Ascending aorta (tissue), 2 donors: ENCODE results near the gene TEAD4. TPM values are rescaled to one million over a fixed set of nuclear protein-coding genes. Genes with fewer than 3 reads are reported as not detected.
A peak's percentile ranks its signal among the peaks of the same experiment; 100 is the strongest.

Source experiments
- DNase-seq, 2 donors: peaks; one replicate each; pipeline ENCODE4 v3.0.0-alpha.2; 2019; ENCODE audit warnings: low spot score in 2 of 2
- H3K27ac ChIP-seq, 2 donors: fragments of 200-600 bp; sonication (generic); one replicate each; pipeline ENCODE4 v1.5.1; 2016 to 2017; ENCODE audit warnings: mild to moderate bottlenecking in 1 of 2
- H3K27me3 ChIP-seq: fragments of 200-600 bp; sonication (generic); one replicate; pipeline ENCODE4 v1.5.1; 2017
- H3K36me3 ChIP-seq, 2 donors: fragments of 200-600 bp; sonication (generic); one replicate each; pipeline ENCODE4 v1.5.1; 2016
- H3K4me1 ChIP-seq, 2 donors: fragments of 200-600 bp; sonication (generic); one replicate each; pipeline ENCODE4 v1.5.1; 2016 to 2017; ENCODE audit warnings: mild to moderate bottlenecking in 1 of 2
- H3K4me3 ChIP-seq, 2 donors: fragments of 200-600 bp; sonication (generic); one replicate each; pipeline ENCODE4 v1.5.1; 2016 to 2017; ENCODE audit warnings: mild to moderate bottlenecking in 1 of 2
- H3K9me3 ChIP-seq, 2 donors: fragments of 200-600 bp; sonication (generic); one replicate each; pipeline ENCODE4 v1.5.1; 2016
- intact Hi-C: fragments of 100-400 bp; cut with DNase I; formaldehyde crosslinking; loops from one replicate; pipeline ENCODE4 v1.15.1; 2023
- total RNA-seq: library from RNA; depleted of rRNA; stranded (reverse); fragments of >200 nt; gene quantifications from one replicate; pipeline ENCODE4 v1.1.0, GENCODE V29; 2016
- TF ChIP-seq, protein P1 (sequence below), 3 experiments: fragments of 200-600 bp in 2 of 3; fragments of 450-650 bp in 1 of 3; sonication (generic) in 2 of 3; IDR thresholded peaks; one replicate each; pipeline ENCODE4 v1.5.1; 2016 to 2019; ENCODE audit warnings: antibody characterized with exemption in 3 of 3, mild to moderate bottlenecking in 1 of 3, moderate library complexity in 1 of 3

The TEAD4 gene
- total RNA-seq, 1 donor from 2014 or later = 76.1 TPM

- no peaks in the 10 kb centered on the region for H3K27me3 ChIP-seq
- intact Hi-C loops = loop anchor here (1.0 to 10.0 kb wide), 6 partner anchors 20 to 1195 kb away; partner anchors contain the start of gene CCND2
- no peaks in the 10 kb centered on the region for H3K9me3 ChIP-seq
- no peaks in the 10 kb centered on the region for H3K36me3 ChIP-seq
- peak overlapping the region; percentile 85 to 88 for H3K27ac ChIP-seq
- H3K4me1 ChIP-seq = peaks cover 6 to 23% of the 10 kb centered on the region in 2 donors
- TF ChIP-seq, protein P1, sequence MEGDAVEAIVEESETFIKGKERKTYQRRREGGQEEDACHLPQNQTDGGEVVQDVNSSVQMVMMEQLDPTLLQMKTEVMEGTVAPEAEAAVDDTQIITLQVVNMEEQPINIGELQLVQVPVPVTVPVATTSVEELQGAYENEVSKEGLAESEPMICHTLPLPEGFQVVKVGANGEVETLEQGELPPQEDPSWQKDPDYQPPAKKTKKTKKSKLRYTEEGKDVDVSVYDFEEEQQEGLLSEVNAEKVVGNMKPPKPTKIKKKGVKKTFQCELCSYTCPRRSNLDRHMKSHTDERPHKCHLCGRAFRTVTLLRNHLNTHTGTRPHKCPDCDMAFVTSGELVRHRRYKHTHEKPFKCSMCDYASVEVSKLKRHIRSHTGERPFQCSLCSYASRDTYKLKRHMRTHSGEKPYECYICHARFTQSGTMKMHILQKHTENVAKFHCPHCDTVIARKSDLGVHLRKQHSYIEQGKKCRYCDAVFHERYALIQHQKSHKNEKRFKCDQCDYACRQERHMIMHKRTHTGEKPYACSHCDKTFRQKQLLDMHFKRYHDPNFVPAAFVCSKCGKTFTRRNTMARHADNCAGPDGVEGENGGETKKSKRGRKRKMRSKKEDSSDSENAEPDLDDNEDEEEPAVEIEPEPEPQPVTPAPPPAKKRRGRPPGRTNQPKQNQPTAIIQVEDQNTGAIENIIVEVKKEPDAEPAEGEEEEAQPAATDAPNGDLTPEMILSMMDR (IDR thresholded peaks at IDR 0.05) = no peak
- peak overlapping the region; percentile 85 to 100 for H3K4me3 ChIP-seq
- DNase-seq = peak in 1 of 2 donors; percentile 73
These were observed 118.4 kb downstream of the TEAD4 start for GRCh38 chr12:3077572-3078081.

DNA sequence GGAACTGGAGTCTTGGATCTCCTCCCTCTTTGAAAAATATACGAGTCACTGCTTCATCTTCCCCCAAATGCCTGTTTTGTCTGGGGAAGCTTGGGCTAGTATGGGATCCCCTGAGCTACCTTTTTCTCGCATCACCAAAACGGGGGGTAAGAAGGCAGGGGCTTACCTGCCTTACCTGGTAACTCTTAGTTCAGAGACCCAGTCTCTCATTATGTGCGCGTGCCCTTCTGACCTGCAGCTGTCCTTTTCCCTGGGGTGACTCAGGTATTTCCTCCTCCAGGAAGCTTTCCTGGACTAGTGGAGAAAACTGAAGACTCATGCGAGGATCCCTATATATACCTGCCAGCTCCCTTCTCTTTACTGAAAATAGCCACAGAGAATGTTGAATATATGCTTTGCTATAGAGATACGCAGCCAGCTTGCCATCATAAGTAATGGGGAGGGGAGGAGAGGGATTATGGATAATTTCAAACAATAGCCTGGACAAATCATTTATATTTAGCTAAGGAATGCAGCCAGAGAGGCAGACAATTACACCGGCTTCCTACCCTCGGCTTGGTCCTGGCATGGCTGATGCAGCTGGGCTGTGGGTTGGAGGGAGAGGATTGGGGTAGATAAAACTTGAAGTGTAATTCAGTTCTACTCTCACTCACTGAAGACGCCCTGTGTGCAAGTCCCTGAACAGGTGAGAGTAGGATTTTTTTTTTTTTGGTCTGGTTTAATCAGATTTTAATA is 119.1 kb downstream of the TEAD4 start:
- Histone ChIP-seq H3K4me1 (peaks cover 6 to 19% of the 10 kb centered on the region in 2 donors), H3K36me3 (no peaks in the 10 kb centered on the region), H3K9me3 (no peaks in the 10 kb centered on the region), H3K27me3 (no peaks in the 10 kb centered on the region), H3K4me3 (peak overlapping the region; percentile 85 to 100), H3K27ac (peak overlapping the region; percentile 85 to 88)
- intact Hi-C loops = loop anchor here (5.0 to 10.0 kb wide), 3 partner anchors 139 to 1194 kb away; partner anchors contain the start of gene CCND2
- no peak for DNase-seq
- TF ChIP-seq, protein P1 (IDR thresholded peaks at IDR 0.05) = no peak

GRCh38 chr12:3081091-3081490 is 121.9 kb downstream of the TEAD4 start:
- intact Hi-C loops = no loop called here
- no peak for DNase-seq
- Histone ChIP-seq H3K9me3 (no peaks in the 10 kb centered on the region), H3K36me3 (peaks cover 2 to 7% of the 10 kb centered on the region in 2 donors), H3K27ac (no peak overlapping the region), H3K4me3 (no peak overlapping the region), H3K27me3 (no peaks in the 10 kb centered on the region), H3K4me1 (peaks cover 6 to 13% of the 10 kb centered on the region in 2 donors)
- TF ChIP-seq, protein P1 (IDR thresholded peaks at IDR 0.05) = no peak

GRCh38 chr12:3081886-3082285 is 122.7 kb downstream of the TEAD4 start:
- peaks cover 2 to 7% of the 10 kb centered on the region in 2 donors for H3K36me3 ChIP-seq
- no peak overlapping the region for H3K4me3 ChIP-seq
- intact Hi-C loops = no loop called here
- H3K4me1 ChIP-seq = peaks cover 0 to 8% of the 10 kb centered on the region in 2 donors
- TF ChIP-seq, protein P1 (IDR thresholded peaks at IDR 0.05) = no peak
- no peak overlapping the region for H3K27ac ChIP-seq
- H3K27me3 ChIP-seq = no peaks in the 10 kb centered on the region
- no peaks in the 10 kb centered on the region for H3K9me3 ChIP-seq
- no peak for DNase-seq

- H3K27ac ChIP-seq = no peak overlapping the region
- intact Hi-C loops = no loop called here
- no peaks in the 10 kb centered on the region for H3K27me3 ChIP-seq
- H3K36me3 ChIP-seq = peaks cover 2 to 7% of the 10 kb centered on the region in 2 donors
- H3K4me1 ChIP-seq = peaks cover 0 to 2% of the 10 kb centered on the region in 2 donors
- no peak for DNase-seq
- no peak overlapping the region for H3K4me3 ChIP-seq
- TF ChIP-seq, protein P1 (IDR thresholded peaks at IDR 0.05) = no peak
- no peaks in the 10 kb centered on the region for H3K9me3 ChIP-seq
These were observed 124.2 kb downstream of the TEAD4 start for GRCh38 chr12:3083241-3083920.
